HG02981 (cell line): ENCODE results near the gene NAPA.
"Not testable (repeated sequence)": the region's sequence is repeated elsewhere in the genome, so short reads cannot be mapped to it uniquely, and the experiment has no call there.

Experiments
- ATAC-seq: cut with Tn5 transposase; IDR thresholded peaks from one replicate; pipeline ENCODE4 v1.9.1; 2021; ENCODE audit warnings: mild to moderate bottlenecking, moderate library complexity; ENCODE audit not compliant: unreplicated experiment

Gene NAPA

DNA sequence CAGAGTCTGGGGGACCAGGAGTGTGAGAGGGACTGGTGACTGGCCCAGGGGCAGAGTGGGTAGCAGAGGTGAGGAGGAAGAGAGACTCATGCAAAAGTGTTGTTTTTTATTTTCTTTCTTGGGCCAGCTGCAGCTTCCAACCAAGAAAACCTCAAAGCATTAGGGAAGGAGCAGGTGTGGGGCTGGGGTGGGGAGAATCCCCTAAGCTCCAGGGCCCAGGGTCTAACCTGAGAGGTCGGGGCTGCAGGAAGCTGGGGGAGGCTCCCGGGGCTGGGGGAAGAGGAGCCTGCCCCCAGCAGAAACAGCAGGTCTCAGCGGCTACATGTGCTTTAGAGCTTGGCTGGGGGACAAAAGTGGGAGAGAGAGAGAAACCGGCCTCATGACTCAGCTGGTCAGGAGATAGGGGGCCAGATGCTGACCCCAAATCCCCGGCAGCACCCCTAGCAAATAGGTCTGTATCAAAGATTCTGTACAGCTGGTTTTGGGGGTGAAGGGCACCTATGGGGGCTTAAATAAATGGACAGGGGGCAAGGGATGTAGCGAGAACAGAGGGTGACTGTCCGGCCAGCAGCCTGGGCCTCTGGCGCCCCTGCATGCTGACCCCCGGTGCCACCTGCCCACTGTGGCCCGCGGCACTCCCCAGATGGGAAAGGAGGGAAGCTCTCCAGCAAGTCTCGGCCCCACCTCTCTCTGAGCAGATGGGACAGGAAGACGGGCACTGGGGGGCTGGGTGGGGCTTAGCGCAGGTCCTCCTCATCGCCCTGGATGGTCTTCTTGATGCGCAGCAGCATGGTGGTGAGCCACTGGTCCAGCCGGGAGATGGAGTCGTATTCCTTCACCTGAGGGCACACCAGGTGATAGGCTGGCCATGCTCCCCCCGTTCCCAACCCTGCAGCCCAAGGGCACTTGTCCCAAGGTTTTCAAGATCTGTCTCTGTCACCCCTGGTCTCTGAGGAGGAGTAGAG, 27.0 kb downstream of the NAPA start:
- ATAC-seq: no peak

DNA sequence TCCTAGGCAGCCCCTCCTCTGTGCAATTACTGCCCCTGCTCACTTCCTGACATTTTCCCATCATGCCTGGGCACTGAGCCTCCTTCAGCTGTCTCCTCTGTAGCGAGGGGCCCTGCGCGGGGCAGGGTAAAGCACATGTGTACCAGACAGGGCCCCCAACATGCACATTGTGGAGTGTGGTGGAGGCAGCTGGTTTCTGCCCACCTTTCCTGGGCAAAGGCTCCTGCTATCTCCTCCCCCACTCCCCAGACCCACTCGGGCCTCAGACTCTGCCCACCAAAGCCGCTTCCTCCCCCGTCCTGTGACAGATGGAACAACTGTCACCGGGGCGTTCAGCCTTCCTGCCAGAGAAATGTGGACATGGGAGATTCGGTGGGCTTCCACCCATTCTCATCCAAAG, 28.0 kb downstream of the NAPA start:
- ATAC-seq: no peak

DNA sequence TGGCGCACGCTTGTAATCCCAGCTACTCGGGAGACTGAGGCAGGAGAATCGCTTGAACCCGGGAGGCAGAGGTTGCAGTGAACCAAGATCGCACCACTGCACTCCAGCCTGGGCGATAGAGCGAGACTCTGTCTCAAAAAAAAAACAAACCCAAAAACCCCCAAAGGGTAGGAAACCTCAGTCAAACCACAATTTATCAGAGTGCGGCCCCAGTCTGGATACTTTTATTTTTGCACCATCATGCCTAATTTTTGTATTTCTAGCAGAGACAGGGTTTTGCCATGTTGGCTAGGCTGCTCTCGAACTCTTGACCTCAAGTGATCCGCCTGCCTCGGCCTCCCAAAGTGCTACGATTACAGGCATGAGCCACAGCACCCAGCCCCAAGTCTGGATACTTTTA, 28.6 kb downstream of the NAPA start:
- ATAC-seq: not testable (repeated sequence)

DNA sequence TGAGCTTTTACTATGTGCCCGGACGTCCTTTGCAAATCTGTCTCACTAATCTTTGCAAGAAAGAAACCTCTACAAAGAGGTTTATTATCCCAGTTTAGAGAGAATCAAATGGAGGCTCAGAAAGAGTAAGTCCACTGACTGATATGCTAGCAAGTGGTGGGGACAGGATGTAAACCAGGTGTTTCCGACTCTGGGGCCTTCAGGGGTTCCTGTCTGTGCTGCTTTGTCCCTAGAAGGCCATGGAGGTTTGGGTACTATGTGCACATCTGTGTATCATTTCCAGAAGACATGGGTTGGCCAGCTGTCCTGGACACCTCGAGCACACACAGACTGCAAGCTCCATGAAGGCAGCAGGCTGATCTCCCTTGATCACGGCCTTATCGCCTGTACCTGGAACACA, 29.7 kb downstream of the NAPA start:
- ATAC-seq: no peak

DNA sequence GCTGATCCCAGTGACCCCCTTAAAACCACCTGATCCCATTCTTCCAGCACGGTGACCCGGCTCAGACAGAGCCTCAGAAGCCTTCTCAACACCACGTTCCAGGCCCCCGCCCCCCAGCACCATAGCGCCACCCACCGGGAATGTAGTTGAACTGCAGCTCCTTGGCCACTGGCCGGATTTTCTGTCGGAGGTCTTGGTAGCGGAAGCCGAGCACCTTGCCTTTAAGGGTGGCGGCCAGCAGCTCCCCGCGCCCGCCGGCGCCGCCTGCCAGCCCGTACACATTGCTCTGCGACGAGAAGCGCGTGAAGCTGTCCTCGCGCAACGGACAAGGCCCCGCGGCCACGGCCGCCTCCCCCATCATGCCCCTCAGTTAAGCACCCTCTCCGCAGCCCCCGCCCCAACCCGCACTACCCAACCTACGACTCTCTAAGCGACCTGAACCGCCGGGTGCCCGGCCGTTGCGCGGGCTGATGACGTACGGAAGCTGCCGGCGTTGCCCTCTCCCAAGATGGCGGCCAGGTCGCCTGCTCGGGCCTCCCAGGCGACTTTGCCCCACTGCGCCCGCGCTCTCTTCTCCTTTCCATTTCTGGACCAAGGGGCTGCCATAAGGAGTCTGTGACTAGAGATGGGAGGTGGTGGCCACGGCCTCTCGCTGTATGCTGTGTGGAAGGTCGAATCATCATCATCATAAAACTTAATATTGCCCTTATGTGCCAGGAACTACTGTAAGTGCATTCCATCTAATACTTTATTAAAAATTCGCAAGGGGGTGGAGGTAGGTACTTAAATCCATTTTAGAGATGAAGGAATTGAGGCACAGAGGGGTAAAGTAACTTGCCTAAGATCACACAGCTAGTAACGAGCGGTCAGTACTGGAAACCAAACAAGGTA, 30.8 kb downstream of the NAPA start, which contains the start of gene KPTN:
Gene KPTN (minus strand): TSS at position 420 of the 891 bp plus-strand sequence. CDS start 59 bp downstream, at position 361.
- peak; percentile 68 for ATAC-seq

DNA sequence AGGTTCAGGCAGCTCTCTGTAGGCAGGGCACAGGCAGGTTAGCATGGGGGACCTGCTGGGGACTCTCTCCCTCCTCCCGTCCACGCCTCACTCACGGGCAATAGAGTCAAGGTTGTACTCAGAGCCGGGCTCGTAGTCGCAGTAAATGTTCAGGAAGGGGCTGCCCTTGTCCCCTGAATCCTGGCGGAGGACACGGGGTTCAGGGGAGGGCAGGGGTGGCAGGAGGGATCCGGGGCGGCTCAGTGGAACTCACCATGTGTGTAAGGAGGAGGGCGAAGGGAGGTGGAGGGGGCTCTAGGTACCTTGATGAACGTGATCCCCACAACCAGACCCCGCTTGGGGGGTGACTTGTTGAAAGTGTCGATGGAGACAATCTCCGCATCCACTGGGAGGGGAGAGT, 31.7 kb downstream of the NAPA start:
- ATAC-seq: no peak

DNA sequence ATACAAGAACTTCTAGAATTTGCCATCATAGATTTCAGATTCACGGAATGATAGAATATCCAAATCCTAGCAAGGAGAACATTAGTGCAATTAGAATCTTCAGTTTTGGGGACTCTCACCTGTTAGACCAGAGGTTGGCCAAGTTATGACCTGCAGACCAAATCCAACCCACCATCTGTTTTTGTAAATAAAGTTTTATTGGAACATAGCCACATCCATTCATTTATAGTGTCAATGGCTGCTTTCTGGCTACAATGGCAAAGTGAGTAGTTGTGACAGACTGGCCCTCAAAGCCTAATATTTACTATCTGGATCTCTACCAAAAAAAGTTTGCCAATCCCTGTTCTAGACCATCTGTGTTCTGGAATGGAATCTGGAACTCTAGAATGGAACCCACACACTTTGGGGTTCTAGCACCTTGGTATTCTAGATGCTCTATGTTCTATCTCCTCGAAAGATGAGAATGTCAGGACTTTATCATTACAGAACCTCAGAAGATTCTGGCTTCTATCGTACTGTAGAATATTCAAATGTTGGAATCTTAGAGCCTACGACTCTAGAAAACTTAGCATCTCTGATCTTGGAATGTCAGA, 33.3 kb downstream of the NAPA start:
- no peak for ATAC-seq

DNA sequence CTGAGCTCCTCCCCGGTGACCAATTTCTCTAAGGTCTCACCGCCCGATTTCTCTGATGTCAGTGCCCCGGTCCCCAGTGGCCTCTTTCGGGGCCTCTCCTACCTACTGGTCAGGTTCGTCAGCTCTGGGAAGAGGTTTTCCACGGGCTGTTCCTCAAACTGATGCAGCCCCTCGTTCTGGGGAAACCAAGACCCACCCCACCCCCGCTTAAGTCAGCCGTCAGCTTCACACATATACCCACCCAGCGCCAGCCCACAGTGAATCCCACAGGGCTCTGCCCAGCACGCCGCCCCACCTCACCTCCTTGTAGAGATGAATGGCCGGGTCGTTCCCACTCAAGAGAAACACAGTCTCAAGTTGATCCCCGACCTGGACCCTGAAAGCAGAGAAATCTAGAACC, 34.2 kb downstream of the NAPA start:
- ATAC-seq: no peak

DNA sequence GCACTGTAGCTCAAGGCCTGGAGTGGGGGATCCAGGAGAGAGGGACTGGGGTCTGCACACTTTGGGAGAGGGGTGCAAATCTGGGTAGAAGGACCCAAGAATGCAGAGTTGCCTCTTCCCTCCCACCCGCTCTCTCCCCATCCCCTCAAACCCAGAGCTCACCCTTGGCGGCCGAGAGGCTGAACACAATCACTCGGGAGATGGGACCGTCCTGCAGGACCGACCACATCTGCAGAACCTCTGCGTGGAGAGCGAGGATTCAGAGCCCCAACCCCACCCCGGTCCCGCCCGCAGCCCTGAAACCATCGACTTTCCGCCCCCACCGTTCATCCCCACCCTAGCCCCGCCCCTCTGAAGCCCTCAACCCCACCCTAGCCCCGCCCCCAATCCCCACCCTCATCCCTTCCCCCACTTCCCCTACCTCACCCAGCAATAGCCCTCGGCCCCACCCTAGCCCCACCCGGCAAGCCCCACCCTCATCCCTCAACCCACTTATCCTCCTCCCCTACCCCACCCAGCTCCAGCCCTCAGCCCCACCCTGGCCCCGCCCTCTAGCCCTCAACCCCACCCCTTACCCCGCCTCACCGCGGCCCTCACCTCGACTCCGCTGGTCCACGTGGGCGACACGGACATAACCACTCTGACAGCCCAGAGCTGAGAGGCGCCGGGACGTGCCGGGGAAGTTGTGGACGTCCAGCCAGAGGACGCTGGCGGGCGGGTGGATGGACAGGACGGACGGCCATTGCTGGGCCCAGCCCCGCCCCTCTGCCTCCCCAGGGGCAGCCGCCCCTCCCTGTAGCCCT, 35.0 kb downstream of the NAPA start:
- ATAC-seq: no peak

DNA sequence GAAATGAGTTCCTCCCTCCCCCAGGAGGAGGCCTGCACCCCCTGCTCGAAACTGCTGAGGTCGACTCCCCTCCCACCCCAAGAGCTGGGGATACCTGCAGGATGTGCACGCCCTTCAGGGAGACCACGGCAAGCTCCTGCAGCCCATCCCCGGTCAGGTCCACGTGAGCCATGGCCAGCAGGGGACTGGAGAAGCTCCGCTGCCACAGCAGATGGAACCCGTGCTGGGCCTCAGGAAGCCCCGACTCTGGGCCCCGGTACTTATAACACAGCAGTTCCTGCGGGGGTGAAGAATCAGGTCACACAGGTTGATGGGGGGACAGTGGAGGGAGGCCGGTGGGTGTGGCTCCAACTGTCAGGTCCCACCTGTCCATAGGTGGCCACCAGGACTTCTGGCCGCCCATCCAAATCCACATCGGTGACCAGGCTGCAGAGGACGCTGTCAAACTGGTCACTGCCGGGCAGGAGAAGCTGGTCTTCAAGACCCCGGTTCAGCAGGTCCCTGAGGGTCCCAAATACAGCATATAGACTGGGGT, 38.4 kb downstream of the NAPA start:
- ATAC-seq: no peak

DNA sequence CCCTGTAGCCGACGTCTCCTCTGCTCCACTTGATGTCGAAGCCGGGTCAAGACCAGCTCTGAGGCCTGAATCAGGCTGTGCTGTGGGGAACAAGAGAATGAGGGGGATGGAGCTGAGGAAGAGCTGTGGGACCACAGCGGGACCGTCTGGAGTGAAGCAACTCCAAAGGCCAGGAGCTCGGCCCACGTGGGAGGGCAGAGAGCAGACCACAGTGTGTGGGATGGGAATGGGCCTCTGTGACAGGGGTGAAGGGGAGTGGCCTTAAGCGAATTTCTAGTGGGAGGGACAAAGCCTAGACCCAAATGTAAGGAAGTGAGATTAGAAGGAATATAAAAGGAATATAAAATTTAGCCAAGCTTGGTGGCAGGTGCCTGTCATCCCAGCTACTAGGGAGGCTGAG, 39.4 kb downstream of the NAPA start:
- ATAC-seq: no peak

DNA sequence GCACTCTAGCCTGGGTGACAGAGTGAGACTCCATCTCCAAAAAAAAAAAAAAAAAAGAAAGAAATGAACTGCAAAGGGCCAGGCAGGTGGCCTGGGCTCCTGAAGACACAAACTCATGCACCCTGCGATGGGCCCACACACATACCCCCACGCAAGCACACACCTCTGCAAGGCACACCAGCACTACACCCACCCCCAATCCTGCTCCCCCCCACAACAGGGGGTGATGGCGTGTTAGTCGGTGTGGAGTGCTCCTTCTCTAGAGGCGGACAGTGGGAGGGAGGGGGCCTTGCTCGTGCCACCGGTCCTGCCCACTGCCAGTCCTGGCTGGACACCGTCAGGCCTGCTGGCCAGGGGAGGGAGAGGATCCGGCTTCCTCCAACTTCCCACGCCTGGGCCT, 41.5 kb downstream of the NAPA start:
- no peak for ATAC-seq

DNA sequence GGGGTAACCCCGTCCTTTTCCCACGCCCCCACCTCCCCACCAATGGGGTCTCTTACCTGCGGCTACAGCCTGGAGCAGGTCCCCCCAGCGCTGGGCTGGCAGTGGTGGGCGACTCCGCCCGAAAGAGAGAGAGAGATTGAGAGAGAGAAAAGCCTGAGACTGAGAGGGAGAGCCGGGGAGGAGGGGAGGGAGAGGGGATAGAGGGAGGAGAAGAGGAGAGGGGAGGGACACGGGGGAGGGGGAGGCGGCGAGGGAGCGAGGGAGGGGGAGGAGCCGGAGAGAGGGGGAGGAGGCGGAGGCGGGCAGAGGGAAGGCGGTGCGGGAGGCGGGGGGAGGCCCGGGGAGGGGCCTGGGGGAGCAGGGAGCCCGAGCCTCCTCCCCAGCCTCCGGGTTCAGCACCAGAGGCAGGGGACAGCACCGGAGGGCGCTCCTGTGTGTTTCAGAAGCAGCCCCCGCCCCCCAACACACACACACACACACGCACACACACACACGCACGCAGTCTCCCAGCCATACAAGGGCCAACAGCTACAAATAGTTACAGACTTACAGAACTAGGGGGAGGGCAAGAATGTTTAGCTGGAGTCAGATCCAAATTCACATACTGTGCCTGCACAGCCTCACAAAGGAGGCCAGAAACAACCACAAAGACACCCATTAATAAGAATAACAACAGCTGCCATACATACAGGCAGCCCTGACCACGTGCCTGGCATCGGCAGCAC, 43.0 kb downstream of the NAPA start, which contains the start of gene SLC8A2:
Gene SLC8A2 (minus strand): TSS at position 161 of the 725 bp plus-strand sequence. CDS start 5,490 bp downstream, outside the sequence.
- no peak for ATAC-seq

DNA sequence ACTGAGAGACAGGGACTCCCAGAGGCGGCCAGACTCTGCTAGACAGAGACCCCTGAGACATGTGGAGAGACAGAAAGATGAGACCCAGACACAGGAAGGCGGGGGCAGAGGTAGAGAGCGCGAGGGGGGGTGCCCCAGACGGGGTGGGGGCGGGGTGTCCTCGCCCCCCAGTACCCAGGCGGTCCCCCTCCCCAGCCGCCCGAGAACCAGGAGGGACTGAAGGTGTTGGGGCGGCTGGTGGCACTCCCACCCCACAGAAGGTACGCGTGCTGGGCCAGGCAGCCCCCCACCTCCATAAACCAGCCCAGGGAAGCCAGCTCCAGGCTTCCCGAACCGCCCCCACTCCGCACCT, 43.5 kb downstream of the NAPA start:
- ATAC-seq: no peak

DNA sequence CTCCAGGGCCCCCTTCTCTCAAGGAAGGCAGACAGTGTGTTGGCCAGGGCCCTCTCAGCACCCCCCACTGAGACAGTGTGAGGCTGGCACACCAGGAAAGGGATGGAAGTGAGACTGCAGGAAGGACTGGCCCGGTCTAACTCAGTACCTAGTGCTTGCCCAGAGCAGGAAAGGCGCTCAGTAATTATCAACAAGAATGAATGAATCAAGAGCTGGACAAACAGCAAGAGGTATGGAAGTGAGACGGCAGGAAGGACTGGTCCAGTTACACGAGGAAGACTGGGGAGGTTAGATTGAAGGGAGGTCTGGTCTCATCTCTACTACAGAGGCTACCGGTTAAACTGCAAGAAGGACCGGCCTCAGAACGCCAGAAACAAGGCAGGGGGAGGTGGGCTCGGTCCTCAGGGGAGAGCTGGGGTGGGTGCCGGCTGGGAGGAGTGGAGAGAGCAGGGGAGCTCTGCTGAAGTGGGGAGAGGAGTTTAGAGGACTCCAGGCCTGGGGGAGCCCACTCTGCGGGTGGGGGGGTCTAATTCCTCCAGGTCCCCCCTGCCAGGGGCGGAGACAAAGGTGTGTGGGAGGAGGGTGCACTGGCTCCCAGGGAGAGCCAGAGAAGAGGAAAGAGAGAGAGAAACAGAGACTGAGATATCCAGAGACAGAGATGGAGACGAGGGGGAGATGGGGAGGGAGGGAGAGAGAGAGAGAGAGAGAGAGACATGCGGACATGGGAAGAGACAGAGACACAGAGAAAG, 44.2 kb downstream of the NAPA start:
- no peak for ATAC-seq

DNA sequence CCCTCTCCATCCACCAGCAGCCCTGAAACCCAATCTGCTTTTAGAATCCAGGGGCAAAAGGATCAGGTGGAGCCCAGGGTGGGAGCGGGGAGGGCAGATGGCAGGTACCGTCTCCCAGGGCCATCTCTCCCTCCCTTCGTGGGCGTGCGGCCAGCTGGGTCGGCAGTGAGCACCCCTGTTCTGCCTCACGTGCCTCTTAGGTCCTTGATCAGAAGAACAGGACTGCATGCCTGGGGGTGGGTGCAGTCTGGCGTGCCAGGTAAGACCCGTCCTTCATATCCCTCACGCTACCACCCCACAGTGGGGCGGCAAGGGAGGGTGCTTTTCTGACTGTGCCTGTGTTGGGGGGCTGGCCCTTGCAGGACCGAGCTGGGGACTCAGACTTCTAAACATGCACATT, 45.1 kb downstream of the NAPA start:
- no peak for ATAC-seq

DNA sequence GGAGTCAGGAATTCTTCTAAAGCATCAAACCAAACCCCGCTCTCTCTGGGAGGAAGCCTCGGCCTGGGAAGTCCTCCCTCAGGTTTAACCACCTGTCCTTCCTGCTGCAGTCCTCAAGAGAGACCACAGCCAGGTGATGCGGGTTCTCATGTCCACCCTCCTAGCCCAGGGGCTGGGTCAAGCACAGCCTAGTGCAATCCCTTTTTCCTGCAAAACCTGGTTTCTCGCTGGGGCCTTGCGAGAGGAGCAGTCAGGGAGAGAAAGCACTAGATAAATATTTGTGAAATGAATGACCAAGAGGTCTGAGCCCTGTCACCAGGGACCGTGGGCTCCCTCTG, 45.5 kb downstream of the NAPA start:
- no peak for ATAC-seq

DNA sequence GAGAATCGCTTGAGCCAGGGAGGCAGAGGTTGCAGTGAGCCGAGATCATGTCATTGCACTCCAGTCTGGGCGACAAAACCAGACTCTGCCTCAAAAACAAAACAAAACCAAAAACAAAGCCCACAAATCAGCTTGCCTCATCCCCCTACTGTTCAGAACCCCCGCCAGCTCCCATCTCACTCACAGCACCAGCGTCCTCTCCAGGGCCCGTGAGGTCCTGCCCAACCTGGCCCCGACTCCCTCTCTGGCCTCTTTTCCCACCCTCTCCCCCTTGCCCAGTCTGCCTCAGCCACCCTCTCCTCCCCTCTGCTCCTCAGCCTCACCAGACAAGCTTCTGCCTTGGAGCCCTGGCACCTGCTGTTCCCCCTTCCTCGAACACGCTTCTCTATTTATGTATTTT, 46.9 kb downstream of the NAPA start:
- no peak for ATAC-seq

DNA sequence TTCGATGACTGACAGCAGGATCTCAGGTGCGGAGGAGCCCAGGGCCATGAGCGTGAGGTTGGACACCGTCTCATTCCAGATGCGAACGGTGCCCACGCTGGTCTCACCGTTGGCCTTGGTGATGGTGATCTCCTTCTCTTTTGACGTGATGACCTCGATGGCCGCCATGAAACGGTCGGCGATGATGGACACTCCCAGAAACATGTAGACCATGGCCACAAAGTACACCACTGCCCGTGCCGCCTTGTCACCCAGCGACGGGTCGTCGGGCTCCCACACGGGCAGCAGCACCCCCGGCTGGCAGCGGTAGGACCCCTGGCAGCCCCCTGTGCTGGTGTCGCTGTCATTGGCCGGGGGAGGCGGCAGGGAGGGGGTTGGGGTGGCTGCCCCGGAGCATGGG, 48.9 kb downstream of the NAPA start:
- ATAC-seq: no peak
